ENCODE data around the gene PRPF19. TPM values are rescaled to one million over a fixed set of nuclear protein-coding genes. Genes with fewer than 3 reads are reported as not detected.
A peak's percentile ranks its signal among the peaks of the same experiment; 100 is the strongest.

Gene PRPF19
- total and polyA plus RNA-seq, 2 donors (not counting 1 experiment from before 2014, with no cell fraction given) = 32.6 to 37.7 TPM

DNA sequence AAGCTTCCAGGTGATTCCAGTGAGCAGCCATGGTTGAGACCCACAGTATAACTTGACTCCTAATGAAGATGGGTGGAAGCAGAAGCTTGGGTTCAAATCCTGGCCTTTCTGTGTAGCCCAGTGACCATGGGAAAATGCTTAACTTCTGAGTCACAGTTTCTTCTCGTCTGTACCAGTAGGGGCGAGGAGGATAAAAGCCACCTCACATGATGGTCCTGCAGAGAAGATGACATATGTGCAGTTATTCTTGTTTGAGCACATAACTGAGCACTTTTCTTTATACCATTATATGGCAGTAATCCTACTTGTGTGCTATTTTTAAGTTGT lies 12.5 kb upstream of the PRPF19 start:
- no peaks in the 10 kb centered on the region for H3K27me3 ChIP-seq (ENCODE audit: control insufficient read depth, insufficient read depth, low read length)
- H3K4me1 ChIP-seq (ENCODE audit: control insufficient read depth, extremely low read depth, insufficient read depth, low read length) = peaks cover 12% of the 10 kb centered on the region
- H3K9ac ChIP-seq (ENCODE audit: insufficient read depth, low read length) = no peak overlapping the region
- no peaks in the 10 kb centered on the region for H4K20me1 ChIP-seq (ENCODE audit: control insufficient read depth, extremely low read depth, insufficient read depth, low read length)
- peaks cover 15% of the 10 kb centered on the region for H3K36me3 ChIP-seq (ENCODE audit: control insufficient read depth, insufficient read depth, low read length)
- no peak overlapping the region for H3K4me3 ChIP-seq (replicated peaks in 1 of 4; ENCODE audit: control extremely low read depth in 1 of 4, insufficient read depth in 1 of 4, low read depth in 3 of 4, low read length in 4 of 4)
- H3K27ac ChIP-seq (ENCODE audit: insufficient read depth, low read length) = no peak overlapping the region
- TF ChIP-seq EZH2 (IDR thresholded peaks at IDR 0.05; ENCODE audit: low read length, missing control alignments) = no peak
- TF ChIP-seq, protein P1, sequence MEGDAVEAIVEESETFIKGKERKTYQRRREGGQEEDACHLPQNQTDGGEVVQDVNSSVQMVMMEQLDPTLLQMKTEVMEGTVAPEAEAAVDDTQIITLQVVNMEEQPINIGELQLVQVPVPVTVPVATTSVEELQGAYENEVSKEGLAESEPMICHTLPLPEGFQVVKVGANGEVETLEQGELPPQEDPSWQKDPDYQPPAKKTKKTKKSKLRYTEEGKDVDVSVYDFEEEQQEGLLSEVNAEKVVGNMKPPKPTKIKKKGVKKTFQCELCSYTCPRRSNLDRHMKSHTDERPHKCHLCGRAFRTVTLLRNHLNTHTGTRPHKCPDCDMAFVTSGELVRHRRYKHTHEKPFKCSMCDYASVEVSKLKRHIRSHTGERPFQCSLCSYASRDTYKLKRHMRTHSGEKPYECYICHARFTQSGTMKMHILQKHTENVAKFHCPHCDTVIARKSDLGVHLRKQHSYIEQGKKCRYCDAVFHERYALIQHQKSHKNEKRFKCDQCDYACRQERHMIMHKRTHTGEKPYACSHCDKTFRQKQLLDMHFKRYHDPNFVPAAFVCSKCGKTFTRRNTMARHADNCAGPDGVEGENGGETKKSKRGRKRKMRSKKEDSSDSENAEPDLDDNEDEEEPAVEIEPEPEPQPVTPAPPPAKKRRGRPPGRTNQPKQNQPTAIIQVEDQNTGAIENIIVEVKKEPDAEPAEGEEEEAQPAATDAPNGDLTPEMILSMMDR (conservative IDR thresholded peaks at IDR 0.05 in 1 of 2, IDR thresholded peaks at IDR 0.05 in 1 of 2; ENCODE audit: low read depth in 1 of 2, low read length in 2 of 2) = no peak
- H3K9me3 ChIP-seq (ENCODE audit: control insufficient read depth, insufficient read depth, low read depth, low read length) = no peaks in the 10 kb centered on the region
- no peak overlapping the region for H2AFZ ChIP-seq (ENCODE audit: low read length)
- DNase-seq (ENCODE audit: low read depth in 2 of 2) = peak; percentile 18 to 45
- H3K4me2 ChIP-seq (ENCODE audit: extremely low read depth, insufficient read depth, low read length) = no peak overlapping the region
- H3K79me2 ChIP-seq (ENCODE audit: control insufficient read depth, insufficient read depth, low read length) = peaks cover 20% of the 10 kb centered on the region

DNA sequence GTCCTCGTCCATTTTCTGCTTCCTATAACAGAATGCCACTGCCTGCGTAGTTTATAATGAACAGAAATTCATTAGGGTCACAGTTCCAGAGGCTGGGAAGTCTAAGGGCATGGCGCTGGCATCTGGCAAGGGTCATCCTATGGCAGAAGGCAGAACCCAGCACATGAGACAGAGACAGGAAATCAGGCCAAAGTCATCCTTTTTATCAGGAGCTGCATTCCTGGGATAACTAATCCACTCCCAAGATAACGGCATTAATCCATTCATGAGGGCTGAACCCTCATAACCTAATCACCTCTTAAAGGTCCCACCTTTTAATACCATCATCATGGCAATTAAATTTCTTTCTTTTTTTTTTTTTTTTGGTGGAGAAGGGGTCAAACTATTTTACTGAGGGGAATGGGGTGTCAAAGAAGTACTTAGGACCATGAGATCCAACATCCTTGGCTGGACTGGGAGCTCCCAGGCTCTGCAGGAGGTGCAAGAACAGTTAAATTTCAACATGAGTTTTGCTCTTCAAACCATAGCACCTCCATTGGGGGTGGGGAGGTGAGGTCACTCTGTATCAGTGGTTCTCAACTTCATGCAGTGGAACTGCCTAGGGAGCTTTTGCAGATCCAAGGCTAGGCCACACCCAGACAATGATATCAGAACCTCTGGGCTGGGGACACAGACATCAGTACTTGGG lies 12.0 kb upstream of the PRPF19 start:
- Histone ChIP-seq H3K27me3 (ENCODE audit: control insufficient read depth, insufficient read depth, low read length) (no peaks in the 10 kb centered on the region), H3K4me3 (replicated peaks in 1 of 4; ENCODE audit: control extremely low read depth in 1 of 4, insufficient read depth in 1 of 4, low read depth in 3 of 4, low read length in 4 of 4) (no peak overlapping the region), H3K27ac (ENCODE audit: insufficient read depth, low read length) (no peak overlapping the region), H3K4me1 (ENCODE audit: control insufficient read depth, extremely low read depth, insufficient read depth, low read length) (peaks cover 12% of the 10 kb centered on the region), H3K9me3 (ENCODE audit: control insufficient read depth, insufficient read depth, low read depth, low read length) (no peaks in the 10 kb centered on the region), H3K79me2 (ENCODE audit: control insufficient read depth, insufficient read depth, low read length) (peaks cover 20% of the 10 kb centered on the region), H3K36me3 (ENCODE audit: control insufficient read depth, insufficient read depth, low read length) (peaks cover 15% of the 10 kb centered on the region), H3K9ac (ENCODE audit: insufficient read depth, low read length) (no peak overlapping the region), H4K20me1 (ENCODE audit: control insufficient read depth, extremely low read depth, insufficient read depth, low read length) (no peaks in the 10 kb centered on the region), H3K4me2 (ENCODE audit: extremely low read depth, insufficient read depth, low read length) (no peak overlapping the region), H2AFZ (ENCODE audit: low read length) (no peak overlapping the region)
- TF ChIP-seq, protein P1 (conservative IDR thresholded peaks at IDR 0.05 in 1 of 2, IDR thresholded peaks at IDR 0.05 in 1 of 2; ENCODE audit: low read depth in 1 of 2, low read length in 2 of 2) = no peak
- TF ChIP-seq EZH2 (IDR thresholded peaks at IDR 0.05; ENCODE audit: low read length, missing control alignments) = no peak
- DNase-seq (ENCODE audit: low read depth in 2 of 2) = no peak

DNA sequence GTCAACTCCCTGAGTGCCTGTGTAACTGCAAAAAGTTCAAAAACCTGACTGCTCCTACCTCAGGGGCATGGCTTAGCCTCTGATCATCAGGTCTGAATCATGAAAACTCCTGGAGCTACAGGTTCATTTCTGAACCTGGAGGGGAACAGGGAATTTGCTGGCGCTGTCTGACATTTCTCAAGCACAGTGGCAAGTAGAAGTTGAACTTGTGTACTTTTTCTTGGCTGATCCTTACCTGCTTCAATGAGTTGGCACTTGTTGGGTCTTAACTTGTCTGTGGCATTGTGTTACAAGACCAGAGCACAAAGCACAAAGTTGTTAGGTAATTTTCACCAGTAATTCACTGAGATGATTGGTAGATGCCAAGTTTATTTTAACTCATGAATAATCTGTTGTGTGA lies 10.9 kb upstream of the PRPF19 start:
- Histone ChIP-seq H2AFZ (ENCODE audit: low read length) (no peak overlapping the region), H3K36me3 (ENCODE audit: control insufficient read depth, insufficient read depth, low read length) (peaks cover 12% of the 10 kb centered on the region), H3K9ac (ENCODE audit: insufficient read depth, low read length) (no peak overlapping the region), H3K79me2 (ENCODE audit: control insufficient read depth, insufficient read depth, low read length) (peaks cover 20% of the 10 kb centered on the region), H3K9me3 (ENCODE audit: control insufficient read depth, insufficient read depth, low read depth, low read length) (no peaks in the 10 kb centered on the region), H3K4me2 (ENCODE audit: extremely low read depth, insufficient read depth, low read length) (no peak overlapping the region), H3K4me1 (ENCODE audit: control insufficient read depth, extremely low read depth, insufficient read depth, low read length) (peaks cover 12% of the 10 kb centered on the region), H3K27ac (ENCODE audit: insufficient read depth, low read length) (no peak overlapping the region), H3K4me3 (replicated peaks in 1 of 4; ENCODE audit: control extremely low read depth in 1 of 4, insufficient read depth in 1 of 4, low read depth in 3 of 4, low read length in 4 of 4) (no peak overlapping the region), H3K27me3 (ENCODE audit: control insufficient read depth, insufficient read depth, low read length) (peaks cover under 1% of the 10 kb centered on the region), H4K20me1 (ENCODE audit: control insufficient read depth, extremely low read depth, insufficient read depth, low read length) (no peaks in the 10 kb centered on the region)
- DNase-seq (ENCODE audit: low read depth in 2 of 2) = no peak
- TF ChIP-seq, protein P1 (conservative IDR thresholded peaks at IDR 0.05 in 1 of 2, IDR thresholded peaks at IDR 0.05 in 1 of 2; ENCODE audit: low read depth in 1 of 2, low read length in 2 of 2) = no peak
- no peak for TF ChIP-seq EZH2 (IDR thresholded peaks at IDR 0.05; ENCODE audit: low read length, missing control alignments)

All from fibroblast of lung (primary cell).